Gastrocnemius medialis (tissue), 4 donors: ENCODE data around the gene OR13J1. TPM values are rescaled to one million over a fixed set of nuclear protein-coding genes. Genes with fewer than 3 reads are reported as not detected.

Source experiments
- ATAC-seq, 2 donors: fragments of 150-250 bp; one replicate each; pipeline ENCODE4 v1.9.1; 2016
- DNase-seq, 2 donors: peaks; one replicate each; pipeline ENCODE4 v3.0.0-alpha.2; 2019
- H3K27ac ChIP-seq, 4 donors: fragments of 200-600 bp; sonication (generic); 1 replicate in 1 of 4; 2 replicates in 3 of 4; pipeline ENCODE4 v1.5.1; 2016 to 2018; ENCODE audit warnings: mild to moderate bottlenecking in 2 of 4, moderate library complexity in 1 of 4
- H3K27me3 ChIP-seq, 3 donors: fragments of 200-600 bp; sonication (generic) in 2 of 3; 1 replicate in 1 of 3; 2 replicates in 2 of 3; pipeline versions ENCODE4 v1.5.1 to v1.6.0; 2016 to 2019; ENCODE audit warnings: mild to moderate bottlenecking in 1 of 3, moderate library complexity in 1 of 3
- H3K36me3 ChIP-seq, 2 donors: fragments of 200-600 bp; sonication (generic) in 1 of 2; one replicate each; pipeline ENCODE4 v1.5.1; 2017 to 2018
- H3K4me1 ChIP-seq, 2 donors: fragments of 200-600 bp; sonication (generic) in 1 of 2; one replicate each; pipeline ENCODE4 v1.5.1; 2016 to 2017; ENCODE audit warnings: mild to moderate bottlenecking in 2 of 2
- H3K4me3 ChIP-seq, 4 donors: fragments of 200-600 bp; sonication (generic) in 3 of 4; 1 replicate in 1 of 4; 2 replicates in 3 of 4; pipeline ENCODE4 v1.5.1; 2016 to 2019; ENCODE audit warnings: mild to moderate bottlenecking in 2 of 4
- H3K9me3 ChIP-seq, 3 donors: fragments of 200-600 bp; sonication (generic) in 2 of 3; 1 replicate in 1 of 3; 2 replicates in 2 of 3; pipeline ENCODE4 v1.5.1; 2016 to 2019
- CTCF ChIP-seq, 5 experiments: fragments of 450-650 bp in 3 of 5; fragments of 200-600 bp in 2 of 5; sonication (generic) in 2 of 5; IDR thresholded peaks in 4 of 5; conservative IDR thresholded peaks in 1 of 5; 1 replicate in 4 of 5; 2 replicates in 1 of 5; pipeline ENCODE4 v1.5.1; 2016 to 2019; ENCODE audit warnings: antibody characterized with exemption in 5 of 5, mild to moderate bottlenecking in 3 of 5, moderate library complexity in 3 of 5
- POLR2A ChIP-seq, 2 donors: fragments of 450-650 bp; IDR thresholded peaks; one replicate each; pipeline ENCODE4 v1.6.1; 2017; ENCODE audit warnings: antibody characterized with exemption in 2 of 2, mild to moderate bottlenecking in 2 of 2, moderate library complexity in 2 of 2
- in situ Hi-C, 4 donors: fragments of 200-750 bp; cut with MboI; loops; one replicate each; pipeline versions ENCODE4 v1.15.0 to v1.8.0; 2017; ENCODE audit warnings: low sequenced_read_pairs in 4 of 4
- intact Hi-C: fragments of 100-400 bp; cut with DNase I; formaldehyde crosslinking; loops from one replicate; pipeline ENCODE4 v1.15.1; 2023; ENCODE audit warnings: low total_unique reads
- total RNA-seq, 4 donors: library from RNA; depleted of rRNA; stranded (reverse); fragments of >200 nt; gene quantifications; one replicate each; pipeline versions ENCODE4 v1.1.0 to v1.2.3, GENCODE V29; 2016

Gene OR13J1
- total RNA-seq, 4 donors from 2014 or later = not detected

GRCh38 chr9:35882996-35883395 lies 12.8 kb upstream of the OR13J1 start:
- Histone ChIP-seq H3K4me3 (no peak overlapping the region), H3K27ac (no peak overlapping the region), H3K36me3 (no peaks in the 10 kb centered on the region), H3K9me3 (no peaks in the 10 kb centered on the region), H3K27me3 (no peaks in the 10 kb centered on the region), H3K4me1 (no peaks in the 10 kb centered on the region)
- DNase-seq = no peak
- intact Hi-C loops (loop anchor here (1.0 to 5.0 kb wide), 3 partner anchors 56 to 237 kb away; partner anchors contain the start of genes FAM221B and TMEM8B), in situ Hi-C loops (loop anchor here in 3 of 4 donors (5.0 kb wide), 2 partner anchors 91 to 96 kb away; partner anchors contain the start of gene NPR2 (in 1 of the 3))
- ATAC-seq = no peak
- no peak for TF ChIP-seq POLR2A (IDR thresholded peaks at IDR 0.05)

GRCh38 chr9:35882263-35882848 lies 12.2 kb upstream of the OR13J1 start:
- Histone ChIP-seq H3K27ac (no peak overlapping the region), H3K4me3 (no peak overlapping the region), H3K27me3 (no peaks in the 10 kb centered on the region), H3K9me3 (no peaks in the 10 kb centered on the region), H3K4me1 (no peaks in the 10 kb centered on the region), H3K36me3 (no peaks in the 10 kb centered on the region)
- intact Hi-C loops (loop anchor here (1.0 to 5.0 kb wide), 3 partner anchors 55 to 236 kb away; partner anchors contain the start of genes FAM221B and TMEM8B), in situ Hi-C loops (loop anchor here in 3 of 4 donors (5.0 kb wide), 2 partner anchors 90 to 95 kb away; partner anchors contain the start of gene NPR2 (in 1 of the 3))
- DNase-seq = peak; percentile 57 to 77
- TF ChIP-seq CTCF (IDR thresholded peaks at IDR 0.05 in 4 of 5, conservative IDR thresholded peaks at IDR 0.05 in 1 of 5) (peak; percentile 88 to 98 (median 92)), POLR2A (IDR thresholded peaks at IDR 0.05) (no peak)
- ATAC-seq = peak; percentile 90 to 92

GRCh38 chr9:35872505-35872904 lies 2.3 kb upstream of the OR13J1 start:
- Histone ChIP-seq H3K9me3 (no peaks in the 10 kb centered on the region), H3K36me3 (no peaks in the 10 kb centered on the region), H3K27me3 (peaks cover 0 to 4% (median 0%) of the 10 kb centered on the region in 3 donors), H3K4me1 (no peaks in the 10 kb centered on the region), H3K27ac (no peak overlapping the region), H3K4me3 (no peak overlapping the region)
- DNase-seq = no peak
- ATAC-seq = no peak
- TF ChIP-seq CTCF (IDR thresholded peaks at IDR 0.05 in 4 of 5, conservative IDR thresholded peaks at IDR 0.05 in 1 of 5) = no peak
- no peak for TF ChIP-seq POLR2A (IDR thresholded peaks at IDR 0.05)
- in situ Hi-C loops (loop anchor here in 1 of 4 donors (10.0 kb wide), 1 partner anchor 78 kb away; the partner anchor contains the start of gene NPR2), intact Hi-C loops (no loop called here)

GRCh38 chr9:35871545-35871944 lies 1.3 kb upstream of the OR13J1 start:
- ATAC-seq (no peak), DNase-seq (no peak)
- no peak for TF ChIP-seq POLR2A (IDR thresholded peaks at IDR 0.05)
- in situ Hi-C loops (loop anchor here in 1 of 4 donors (10.0 kb wide), 1 partner anchor 77 kb away; the partner anchor contains the start of gene NPR2), intact Hi-C loops (no loop called here)
- H3K27ac ChIP-seq = no peak overlapping the region
- H3K4me3 ChIP-seq = no peak overlapping the region
- H3K27me3 ChIP-seq = peaks cover 0 to 7% (median 0%) of the 10 kb centered on the region in 3 donors
- no peaks in the 10 kb centered on the region for H3K36me3 ChIP-seq
- no peaks in the 10 kb centered on the region for H3K4me1 ChIP-seq
- H3K9me3 ChIP-seq = no peaks in the 10 kb centered on the region

- Histone ChIP-seq H3K27ac (no peak overlapping the region), H3K36me3 (no peaks in the 10 kb centered on the region), H3K4me1 (no peaks in the 10 kb centered on the region), H3K4me3 (no peak overlapping the region), H3K9me3 (no peaks in the 10 kb centered on the region), H3K27me3 (peaks cover 0 to 14% (median 0%) of the 10 kb centered on the region in 3 donors)
- no peak for ATAC-seq
- TF ChIP-seq POLR2A (IDR thresholded peaks at IDR 0.05) = no peak
- no peak for TF ChIP-seq CTCF (IDR thresholded peaks at IDR 0.05 in 4 of 5, conservative IDR thresholded peaks at IDR 0.05 in 1 of 5)
- intact Hi-C loops = no loop called here
- no peak for DNase-seq
- in situ Hi-C loops = loop anchor here in 1 of 4 donors (10.0 kb wide), 1 partner anchor 75 kb away; the partner anchor contains the start of gene NPR2
Measured at GRCh38 chr9:35869621-35870216, 482 bp downstream of the OR13J1 start.
